Measurements from ENCODE around the gene AKAP8. TPM values are rescaled to one million over a fixed set of nuclear protein-coding genes. Genes with fewer than 3 reads are reported as not detected.
A peak's percentile ranks its signal among the peaks of the same experiment; 100 is the strongest.

AKAP8 gene
- total RNA-seq, 1 donor from 2014 or later, result 37.2 TPM

GRCh38 chr19:15374796-15375440 is 4.7 kb downstream of the AKAP8 start:
- ATAC-seq (no peak), DNase-seq (no peak)
- Histone ChIP-seq H3K36me3 (peaks cover 50% of the 10 kb centered on the region), H3K4me1 (peaks cover 36% of the 10 kb centered on the region), H3K4me3 (peak overlapping the region; percentile 11), H3K27ac (peak overlapping the region; percentile 24), H3K27me3 (ENCODE audit: low read depth) (no peaks in the 10 kb centered on the region), H3K9me3 (no peaks in the 10 kb centered on the region)
- intact Hi-C loops (cut with DNase I), result no loop called here
- no peak for TF ChIP-seq CTCF (IDR thresholded peaks at IDR 0.05)

DNA sequence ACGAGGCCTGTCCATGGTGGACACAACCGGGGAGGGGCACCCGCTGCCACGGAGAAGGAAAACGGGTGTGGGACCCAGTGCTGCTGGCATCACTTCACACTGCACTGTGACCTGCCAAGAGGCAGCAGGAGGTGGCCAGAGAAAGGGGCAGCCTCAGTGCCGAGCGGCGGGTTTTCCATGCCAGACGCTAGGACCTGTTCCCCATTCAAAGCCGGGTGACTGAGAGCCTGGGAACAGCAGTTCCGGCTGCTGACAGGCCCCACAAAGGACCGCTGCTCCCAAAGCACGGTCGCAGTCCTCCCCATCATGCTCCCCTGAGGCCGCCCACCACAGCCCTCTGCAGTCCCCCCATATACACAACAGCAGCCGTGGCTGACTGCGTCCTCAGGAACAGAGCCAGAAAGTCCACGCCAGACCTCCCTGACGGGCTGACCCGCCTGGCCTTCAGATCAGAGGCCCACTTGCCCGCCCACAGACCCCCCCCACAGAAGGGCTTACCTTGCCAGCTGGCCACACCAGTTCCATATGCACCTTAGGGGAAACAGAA is 5.4 kb downstream of the AKAP8 start:
- Histone ChIP-seq H3K36me3 (peaks cover 57% of the 10 kb centered on the region), H3K4me3 (peak overlapping the region; percentile 11), H3K27me3 (ENCODE audit: low read depth) (no peaks in the 10 kb centered on the region), H3K4me1 (peaks cover 36% of the 10 kb centered on the region), H3K27ac (peak overlapping the region; percentile 24), H3K9me3 (no peaks in the 10 kb centered on the region)
- intact Hi-C loops (cut with DNase I), result no loop called here
- TF ChIP-seq CTCF (IDR thresholded peaks at IDR 0.05), result no peak
- no peak for ATAC-seq
- no peak for DNase-seq

- H3K4me3 ChIP-seq, result no peak overlapping the region
- no peak for TF ChIP-seq CTCF (IDR thresholded peaks at IDR 0.05)
- H3K9me3 ChIP-seq, result no peaks in the 10 kb centered on the region
- H3K4me1 ChIP-seq, result peaks cover 36% of the 10 kb centered on the region
- DNase-seq (no peak), ATAC-seq (no peak)
- peaks cover 63% of the 10 kb centered on the region for H3K36me3 ChIP-seq
- H3K27me3 ChIP-seq (ENCODE audit: low read depth), result no peaks in the 10 kb centered on the region
- intact Hi-C loops (cut with DNase I), result no loop called here
- H3K27ac ChIP-seq, result no peak overlapping the region
Measured at GRCh38 chr19:15373644-15374043, 5.9 kb downstream of the AKAP8 start.

- no peaks in the 10 kb centered on the region for H3K9me3 ChIP-seq
- no peak overlapping the region for H3K27ac ChIP-seq
- ATAC-seq (no peak), DNase-seq (no peak)
- H3K4me1 ChIP-seq, result peaks cover 33% of the 10 kb centered on the region
- H3K27me3 ChIP-seq (ENCODE audit: low read depth), result no peaks in the 10 kb centered on the region
- intact Hi-C loops (cut with DNase I), result no loop called here
- no peak overlapping the region for H3K4me3 ChIP-seq
- peaks cover 70% of the 10 kb centered on the region for H3K36me3 ChIP-seq
- TF ChIP-seq CTCF (IDR thresholded peaks at IDR 0.05), result no peak
Measured at GRCh38 chr19:15372891-15373301, 6.7 kb downstream of the AKAP8 start.

DNA sequence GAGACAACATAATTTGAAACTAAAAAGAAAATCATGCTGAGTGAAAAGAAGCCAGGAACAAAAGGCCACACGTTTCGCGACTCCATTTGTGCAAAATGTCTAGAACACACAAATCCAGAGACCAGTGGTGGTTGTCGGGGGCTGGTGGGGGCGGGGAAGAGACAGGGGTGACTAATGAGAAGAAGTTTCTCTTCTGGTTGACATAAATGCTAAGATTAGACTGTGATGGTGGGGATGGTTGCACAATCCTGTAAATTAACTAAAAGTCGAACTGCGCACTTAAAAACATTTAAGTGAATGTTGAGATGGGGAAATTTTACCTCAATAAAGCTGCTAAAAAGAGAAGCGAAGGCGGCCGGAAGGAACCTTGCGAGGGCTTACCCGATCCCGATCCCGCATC is 7.1 kb downstream of the AKAP8 start:
- no peak overlapping the region for H3K27ac ChIP-seq
- no peaks in the 10 kb centered on the region for H3K9me3 ChIP-seq
- DNase-seq (no peak), ATAC-seq (no peak)
- H3K4me1 ChIP-seq, result peaks cover 29% of the 10 kb centered on the region
- TF ChIP-seq CTCF (IDR thresholded peaks at IDR 0.05), result no peak
- no peaks in the 10 kb centered on the region for H3K27me3 ChIP-seq (ENCODE audit: low read depth)
- intact Hi-C loops (cut with DNase I), result no loop called here
- no peak overlapping the region for H3K4me3 ChIP-seq
- peaks cover 75% of the 10 kb centered on the region for H3K36me3 ChIP-seq
